K562 treated with DMSO at 1 percent for 24 hours (cell line): ENCODE results near the gene RASSF5. TPM values are rescaled to one million over a fixed set of nuclear protein-coding genes. Genes with fewer than 3 reads are reported as not detected.

Experiments
- total RNA-seq: library from RNA; unstranded; fragments of 300-600 nt; gene quantifications from 2 replicates; pipeline ENCODE4 v1.2.3, GENCODE V29; 2022; ENCODE audit warnings: low read depth; ENCODE audit not compliant: insufficient read depth

RASSF5 gene
- 81.5 and 82.4 TPM in 2 replicates for total RNA-seq

DNA sequence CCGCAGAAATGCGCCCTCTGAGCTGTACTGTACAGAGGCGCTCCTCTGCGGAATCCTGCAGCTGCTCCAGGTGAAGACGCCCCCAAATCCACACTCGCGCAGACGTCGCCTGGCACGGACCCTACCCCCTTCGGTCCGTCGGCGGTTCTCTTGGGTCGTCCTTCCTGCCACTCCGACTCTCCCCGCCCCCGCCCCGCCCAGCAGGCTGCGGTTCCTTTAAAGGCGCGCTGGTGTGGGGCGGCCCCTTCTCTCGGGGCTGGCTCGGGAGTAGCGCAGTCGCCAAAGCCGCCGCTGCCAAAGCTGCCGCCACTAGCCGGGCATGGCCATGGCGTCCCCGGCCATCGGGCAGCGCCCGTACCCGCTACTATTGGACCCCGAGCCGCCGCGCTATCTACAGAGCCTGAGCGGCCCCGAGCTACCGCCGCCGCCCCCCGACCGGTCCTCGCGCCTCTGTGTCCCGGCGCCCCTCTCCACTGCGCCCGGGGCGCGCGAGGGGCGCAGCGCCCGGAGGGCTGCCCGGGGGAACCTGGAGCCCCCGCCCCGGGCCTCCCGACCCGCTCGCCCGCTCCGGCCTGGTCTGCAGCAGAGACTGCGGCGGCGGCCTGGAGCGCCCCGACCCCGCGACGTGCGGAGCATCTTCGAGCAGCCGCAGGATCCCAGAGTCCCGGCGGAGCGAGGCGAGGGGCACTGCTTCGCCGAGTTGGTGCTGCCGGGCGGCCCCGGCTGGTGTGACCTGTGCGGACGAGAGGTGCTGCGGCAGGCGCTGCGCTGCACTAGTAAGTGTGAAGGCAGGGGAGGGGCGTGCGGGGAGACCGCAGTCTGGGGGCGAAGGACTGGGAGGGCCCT, at the start of gene RASSF5:
Gene RASSF5 (plus strand): TSS at position 248 of the 846 bp plus-strand sequence. CDS start 72 bp downstream, at position 320.

GRCh38 chr1:206469933-206470691, 37.2 kb upstream of the RASSF5 start, which contains the start of gene IKBKE:
IKBKE (plus strand) TSS chr1:206470476; CDS start chr1:206473228, 2,752 bp downstream.

GRCh38 chr1:206612129-206612876, 105.0 kb downstream of the RASSF5 start, which contains the start of gene EIF2D:
EIF2D (minus strand) TSS chr1:206612465; CDS start chr1:206612342, 123 bp downstream.

GRCh38 chr1:206635080-206635977, 128.0 kb downstream of the RASSF5 start, which contains the start of gene DYRK3:
DYRK3 (plus strand) TSS chr1:206635536; CDS start chr1:206635704, 168 bp downstream.

Other genes starting within 250 kb of the RASSF5 start
- 16.1 and 21.1 TPM in 2 replicates for gene IKBKE, start 37.1 kb upstream of the RASSF5 start, total RNA-seq
- 85.7 and 88.2 TPM in 2 replicates for gene EIF2D, start 104.9 kb downstream of the RASSF5 start, total RNA-seq
- 20.8 and 22.0 TPM in 2 replicates for gene DYRK3, start 128.0 kb downstream of the RASSF5 start, total RNA-seq
- 103 and 107 TPM in 2 replicates for gene MAPKAPK2, start 177.4 kb downstream of the RASSF5 start, total RNA-seq